SK-N-SH (cell line): ENCODE data around the gene FOXK1. TPM values are rescaled to one million over a fixed set of nuclear protein-coding genes. Genes with fewer than 3 reads are reported as not detected.

Source experiments
- CTCF ChIA-PET: fragments of 300-600, 350-600 bp; formaldehyde crosslinking; extraction: SDS; loops from one replicate; lab custom pipeline; 2021; lab: Yijun Ruan, JAX
- POLR2A ChIA-PET: fragments of 350-600 bp; sonication (Branson Sonifier 250); formaldehyde crosslinking; extraction: SDS; loops from one replicate; lab custom pipeline; 2020; ENCODE audit warnings: antibody characterized with exemption, inconsistent platforms; lab: Yijun Ruan, JAX
- DNase-seq: peaks from one replicate; pipeline ENCODE4 v3.0.0; 2012
- H2AFZ ChIP-seq: fragments of 200-600 bp; sonication (generic); 2 replicates; pipeline ENCODE4 v1.8.1; 2016; ENCODE audit warnings: antibody characterized with exemption, mild to moderate bottlenecking, low read depth
- H3F3A ChIP-seq: fragments of 200-600 bp; sonication (generic); replicated peaks from 2 replicates; pipeline ENCODE3; 2016; ENCODE audit warnings: antibody characterized with exemption, mild to moderate bottlenecking; ENCODE audit not compliant: insufficient read depth
- H3K27ac ChIP-seq, 2 experiments: fragments of 200-500 bp in 1 of 2; fragments of 200-600 bp in 1 of 2; sonication (Bioruptor generic) in 1 of 2; sonication (generic), shearing (Covaris generic) in 1 of 2; 2 replicates each; pipeline versions ENCODE4 v1.5.1 to v1.6.1; 2014 to 2016; ENCODE audit warnings: low read depth in 2 of 2, inconsistent platforms in 1 of 2, low read length in 1 of 2, mild to moderate bottlenecking in 1 of 2, mixed read lengths in 1 of 2
- H3K27me3 ChIP-seq: fragments of 200-600 bp; sonication (generic), shearing (Covaris generic); 2 replicates; pipeline ENCODE4 v1.6.1; 2016; ENCODE audit warnings: mixed run types; ENCODE audit not compliant: insufficient read depth
- H3K36me3 ChIP-seq, 2 experiments: fragments of 200-500 bp in 1 of 2; fragments of 200-600 bp in 1 of 2; sonication (Bioruptor generic) in 1 of 2; sonication (generic) in 1 of 2; replicated peaks in 1 of 2; 2 replicates each; pipeline versions ENCODE3 to v1.5.1; 2014 to 2016; ENCODE audit warnings: low read length in 1 of 2, mild to moderate bottlenecking in 1 of 2; ENCODE audit not compliant: insufficient read depth in 2 of 2, control insufficient read depth in 1 of 2
- H3K4me1 ChIP-seq, 2 experiments: fragments of 200-500 bp in 1 of 2; fragments of 200-600 bp in 1 of 2; sonication (Bioruptor generic) in 1 of 2; sonication (generic), shearing (Covaris generic) in 1 of 2; 2 replicates each; pipeline versions ENCODE4 v1.5.1 to v1.6.1; 2014 to 2016; ENCODE audit warnings: low read depth in 1 of 2, low read length in 1 of 2, mixed run types in 1 of 2; ENCODE audit not compliant: insufficient read depth in 2 of 2, control insufficient read depth in 1 of 2
- H3K4me2 ChIP-seq: fragments of 200-600 bp; sonication (generic), shearing (Covaris generic); 2 replicates; pipeline ENCODE4 v1.6.1; 2017; ENCODE audit warnings: mixed run types
- H3K4me3 ChIP-seq, 2 experiments: fragments of 200-500 bp in 1 of 2; fragments of 200-600 bp in 1 of 2; sonication (Bioruptor generic) in 1 of 2; sonication (generic), shearing (Covaris generic) in 1 of 2; 2 replicates each; pipeline versions ENCODE4 v1.5.1 to v1.8.1; 2014 to 2016; ENCODE audit warnings: low read depth in 2 of 2, inconsistent platforms in 1 of 2, low read length in 1 of 2, mild to moderate bottlenecking in 1 of 2, mixed read lengths in 1 of 2, moderate library complexity in 1 of 2
- H3K79me2 ChIP-seq: fragments of 200-600 bp; sonication (generic); 2 replicates; pipeline ENCODE4 v1.8.1; 2017; ENCODE audit warnings: mild to moderate bottlenecking; ENCODE audit not compliant: insufficient read depth
- H3K9ac ChIP-seq: fragments of 200-600 bp; sonication (generic); 2 replicates; pipeline ENCODE4 v1.6.1; 2017; ENCODE audit warnings: mixed run types
- H3K9me2 ChIP-seq: fragments of 200-600 bp; sonication (generic); 2 replicates; pipeline ENCODE4 v1.6.1; 2017; ENCODE audit warnings: mixed run types
- H3K9me3 ChIP-seq: fragments of 200-600 bp; sonication (generic); 2 replicates; pipeline ENCODE4 v1.6.1; 2017; ENCODE audit warnings: mixed run types, mild to moderate bottlenecking, moderate library complexity
- H4K20me1 ChIP-seq: fragments of 200-600 bp; sonication (generic); 2 replicates; pipeline ENCODE4 v1.6.1; 2017; ENCODE audit warnings: mild to moderate bottlenecking, mixed run types; ENCODE audit not compliant: insufficient read depth
- CHD2 ChIP-seq: fragments of 150-350 bp; IDR thresholded peaks from 2 replicates; pipeline ENCODE4 v1.6.1; 2018; ENCODE audit warnings: low read length; ENCODE audit not compliant: partially characterized antibody
- EZH2phosphoT487 ChIP-seq: fragments of 200-600 bp; sonication (generic); IDR thresholded peaks from 2 replicates; pipeline ENCODE4 v1.6.1; 2017; ENCODE audit warnings: low read depth, mixed run types, mild to moderate bottlenecking, antibody characterized with exemption, moderate library complexity, borderline replicate concordance
- FOSL2 ChIP-seq: IDR thresholded peaks from 2 replicates; pipeline ENCODE4 v1.4.0; 2012; ENCODE audit warnings: low read depth, mild to moderate bottlenecking, moderate library complexity, borderline replicate concordance
- GATA2 ChIP-seq: sonication (generic); formaldehyde crosslinking; IDR thresholded peaks from 2 replicates; pipeline ENCODE4 v1.5.0; 2020; ENCODE audit warnings: mild to moderate bottlenecking, missing genetic modification reagents
- IRF3 ChIP-seq: fragments of 150-350 bp; IDR thresholded peaks from 2 replicates; pipeline ENCODE4 v1.6.1; 2016; ENCODE audit warnings: mild to moderate bottlenecking, low read depth, low read length
- NFIC ChIP-seq: IDR thresholded peaks from 2 replicates; pipeline ENCODE4 v1.4.0; 2012; ENCODE audit warnings: borderline replicate concordance
- REST ChIP-seq: IDR thresholded peaks from 2 replicates; pipeline ENCODE4 v1.6.1; 2012; ENCODE audit warnings: mild to moderate bottlenecking, low read depth, low read length, moderate library complexity
- SIN3A ChIP-seq: IDR thresholded peaks from 2 replicates; pipeline ENCODE4 v1.6.1; 2012; ENCODE audit warnings: low read depth, mild to moderate bottlenecking, low read length, moderate library complexity, borderline replicate concordance
- SMC3 ChIP-seq: IDR thresholded peaks from 2 replicates; pipeline ENCODE4 v1.6.1; 2012; ENCODE audit warnings: low read depth, low read length, improper control_type of control experiment
- TEAD4 ChIP-seq: IDR thresholded peaks from 2 replicates; pipeline ENCODE4 v1.4.0; 2012; ENCODE audit warnings: mild to moderate bottlenecking, borderline replicate concordance; ENCODE audit not compliant: insufficient read depth
- YY1 ChIP-seq: IDR thresholded peaks from 2 replicates; pipeline ENCODE4 v1.4.0; 2012; ENCODE audit warnings: low read depth, mild to moderate bottlenecking
- ZBTB33 ChIP-seq: IDR thresholded peaks from 2 replicates; pipeline ENCODE4 v1.4.0; 2012; ENCODE audit warnings: low read depth, borderline replicate concordance
- WGBS: methylation state at CpG from one replicate; pipeline ENCODE4 v1.1.6; 2017; ENCODE audit warnings: low lambda C conversion rate; 5-methylcytosine and 5-hydroxymethylcytosine counted together
- polyA plus RNA-seq, 3 experiments: library from polyadenylated mRNA; depleted of rRNA; stranded (reverse); fragments of >200 nt; gene quantifications; 2 replicates each; pipeline ENCODE4 v1.2.3, GENCODE V29; 2012

The FOXK1 gene
- polyA plus RNA-seq, 1 of the 3 experiments (the other 2 are of a cell fraction): 4.7 TPM

DNA sequence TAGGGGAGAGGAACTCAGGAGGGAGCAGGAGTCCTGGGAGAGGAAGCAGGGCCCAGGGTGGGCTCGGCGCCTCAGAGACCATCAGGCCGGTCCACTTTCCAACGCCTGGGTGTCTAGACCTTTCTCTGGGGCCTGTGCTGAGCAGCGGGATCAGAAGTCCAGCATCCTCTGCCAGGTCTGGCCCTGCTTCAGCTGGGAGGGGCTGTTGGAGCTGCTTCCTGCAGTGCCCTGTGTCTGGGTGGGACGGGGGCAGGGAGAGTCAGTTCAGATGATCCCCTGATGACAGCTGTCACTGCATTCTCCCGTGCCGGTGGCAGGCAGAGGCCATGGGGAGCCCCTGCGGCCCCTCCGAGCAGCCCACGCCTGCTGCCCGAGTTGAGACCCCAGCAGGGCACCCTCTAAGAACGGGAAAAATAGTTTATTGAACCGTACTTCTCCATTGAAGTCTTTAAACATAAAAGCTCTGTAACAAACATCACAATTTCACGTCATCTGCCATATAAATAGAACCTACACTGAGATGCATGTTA, 116.7 kb downstream of the FOXK1 start:
- POLR2A ChIA-PET: interaction anchor here (0.8 to 1.7 kb wide), 4 partner anchors 9 to 84 kb away, joined by 3 to 12 read pairs (median 6); partner anchors contain the start of genes AP5Z1 and RADIL

More for the DNA sequence above, 116.7 kb downstream of the FOXK1 start:
- Histone ChIP-seq H2AFZ (no peak overlapping the region), H3K36me3 (peaks cover 0 to 3% of the 10 kb centered on the region in 2 experiments), H3K27ac (peak overlapping the region in 1 of 2 experiments; percentile 41; a peak in 1 of 4 replicates), H3K4me1 (peaks cover 0 to 9% of the 10 kb centered on the region in 2 experiments; a peak in 1 of 4 replicates), H3F3A (no peaks in the 10 kb centered on the region), H3K79me2 (no peaks in the 10 kb centered on the region), H3K4me2 (no peak overlapping the region), H3K9me2 (no peaks in the 10 kb centered on the region), H4K20me1 (no peaks in the 10 kb centered on the region), H3K9ac (no peak overlapping the region), H3K4me3 (no peak overlapping the region), H3K9me3 (no peaks in the 10 kb centered on the region), H3K27me3 (no peaks in the 10 kb centered on the region)
- no peak for DNase-seq
- TF ChIP-seq TEAD4: no peak
- no peak for TF ChIP-seq GATA2 (CRISPR knock-in tag)
- TF ChIP-seq REST: no peak
- no peak for TF ChIP-seq EZH2phosphoT487
- TF ChIP-seq IRF3: no peak
- TF ChIP-seq SMC3: no peak
- no peak for TF ChIP-seq SIN3A
- TF ChIP-seq CHD2: no peak
- TF ChIP-seq NFIC: no peak
- TF ChIP-seq ZBTB33: no peak
- no peak for TF ChIP-seq FOSL2
- no peak for TF ChIP-seq YY1
- CTCF ChIA-PET: interaction anchor here (0.6 to 6.1 kb wide), 57 partner anchors 8 to 607 kb away, joined by 3 to 98 read pairs (median 4); partner anchors contain the start of genes AP5Z1 and RADIL
- 83% methylated on average over 12 of the region's 15 CpGs for WGBS
